ENCODE results near the gene ITPR2.

The ITPR2 gene

DNA sequence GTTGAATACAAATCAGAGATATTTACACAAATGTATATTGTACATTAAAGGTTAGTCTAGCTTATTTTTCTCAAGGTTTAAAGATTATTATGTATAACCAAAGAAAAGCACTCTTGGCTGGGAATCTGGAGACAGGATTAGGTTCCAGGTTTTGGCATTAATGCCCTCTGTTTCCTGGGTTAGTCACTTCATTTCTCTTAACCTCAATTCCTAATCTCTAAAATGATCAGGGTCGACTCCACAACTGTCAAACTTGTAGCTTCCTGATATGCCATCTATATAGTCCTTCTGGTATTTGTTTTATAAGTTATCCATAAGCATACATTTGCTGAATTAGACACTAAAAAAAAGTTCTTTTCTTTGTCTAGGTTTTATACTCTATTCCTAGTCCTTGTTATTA is 2.6 kb downstream of the ITPR2 start:
- TF ChIP-seq CTBP1 (IDR thresholded peaks at IDR 0.05; ENCODE audit: borderline replicate concordance) (no peak), BHLHE40 (IDR thresholded peaks at IDR 0.05; ENCODE audit: borderline replicate concordance) (no peak)
- CTCF ChIA-PET = no interaction called here
- no peak for DNase-seq (ENCODE audit: extremely low spot score)
- POLR2A ChIA-PET = no interaction called here

DNA sequence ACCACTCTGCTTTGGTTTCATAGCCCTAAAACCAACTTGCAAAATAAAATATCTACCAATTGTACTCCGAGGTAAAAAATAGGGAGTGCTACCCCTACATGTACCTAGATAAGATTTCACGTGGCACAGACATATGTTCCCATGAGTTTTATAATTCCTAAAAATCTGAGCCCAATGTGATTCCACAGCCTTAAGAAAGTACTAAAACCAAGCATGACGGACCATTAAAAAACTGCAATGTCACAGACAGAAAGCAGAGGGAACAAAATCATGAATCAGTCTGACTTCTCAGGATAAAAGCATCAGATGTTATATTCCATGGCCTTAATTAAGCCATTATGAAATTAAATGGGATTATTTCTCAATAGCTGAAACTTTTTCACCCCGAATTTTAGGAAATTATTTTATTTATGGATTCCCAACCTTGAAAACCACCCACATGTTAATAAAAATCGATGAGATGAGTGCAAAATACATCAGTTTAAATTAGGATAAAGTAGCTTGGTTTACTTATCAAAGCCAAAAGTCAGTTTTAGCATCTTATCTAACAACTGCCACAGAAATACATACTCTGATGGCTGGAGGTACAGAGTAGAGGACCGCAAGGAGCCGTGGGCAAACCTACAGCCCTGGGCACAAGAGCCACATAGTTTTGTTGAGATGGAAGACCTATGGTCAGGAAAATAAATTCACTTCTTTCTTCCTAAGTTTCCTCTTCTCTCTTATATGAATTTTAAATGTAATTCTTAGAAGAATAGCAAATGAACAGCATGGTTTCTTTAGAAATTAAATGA is 4.5 kb downstream of the ITPR2 start:
- CTCF ChIA-PET = no interaction called here
- DNase-seq (ENCODE audit: extremely low spot score) = no peak
- POLR2A ChIA-PET = no interaction called here
- TF ChIP-seq, protein P1, sequence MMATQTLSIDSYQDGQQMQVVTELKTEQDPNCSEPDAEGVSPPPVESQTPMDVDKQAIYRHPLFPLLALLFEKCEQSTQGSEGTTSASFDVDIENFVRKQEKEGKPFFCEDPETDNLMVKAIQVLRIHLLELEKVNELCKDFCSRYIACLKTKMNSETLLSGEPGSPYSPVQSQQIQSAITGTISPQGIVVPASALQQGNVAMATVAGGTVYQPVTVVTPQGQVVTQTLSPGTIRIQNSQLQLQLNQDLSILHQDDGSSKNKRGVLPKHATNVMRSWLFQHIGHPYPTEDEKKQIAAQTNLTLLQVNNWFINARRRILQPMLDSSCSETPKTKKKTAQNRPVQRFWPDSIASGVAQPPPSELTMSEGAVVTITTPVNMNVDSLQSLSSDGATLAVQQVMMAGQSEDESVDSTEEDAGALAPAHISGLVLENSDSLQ (IDR thresholded peaks at IDR 0.05) = no peak

DNA sequence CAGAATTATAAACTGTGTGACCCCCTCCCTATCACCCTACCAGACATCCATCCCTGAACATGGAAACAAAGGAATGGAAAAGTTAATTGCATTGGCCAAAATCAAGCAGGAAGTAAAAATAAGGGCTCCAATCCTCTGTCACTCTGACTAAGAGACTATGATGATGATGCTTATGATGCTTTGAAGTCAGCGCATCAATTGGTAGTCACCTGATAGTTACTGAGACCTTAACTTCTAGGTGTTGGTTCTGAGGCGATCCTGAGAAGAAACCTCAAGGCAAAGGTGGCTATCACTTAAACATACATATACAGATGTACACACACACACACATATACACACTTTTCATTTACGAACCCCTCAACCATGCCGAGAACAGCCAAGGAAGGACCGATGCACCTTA is 6.6 kb downstream of the ITPR2 start:
- ChIA-PET CTCF (no interaction called here), POLR2A (no interaction called here)
- TF ChIP-seq L3MBTL2 (conservative IDR thresholded peaks at IDR 0.05) (no peak), BHLHE40 (IDR thresholded peaks at IDR 0.05; ENCODE audit: borderline replicate concordance) (no peak), CTBP1 (IDR thresholded peaks at IDR 0.05; ENCODE audit: borderline replicate concordance) (no peak), FOXM1 (IDR thresholded peaks at IDR 0.05; ENCODE audit: borderline replicate concordance) (no peak), ELF4 (IDR thresholded peaks at IDR 0.05) (no peak), SUZ12 (IDR thresholded peaks at IDR 0.05) (no peak), LEF1 (IDR thresholded peaks at IDR 0.05; ENCODE audit: borderline replicate concordance) (no peak), FOXK2 (IDR thresholded peaks at IDR 0.05) (no peak), ARNT (IDR thresholded peaks at IDR 0.05) (no peak), ZNF384 (IDR thresholded peaks at IDR 0.05) (no peak), FOXA1 (IDR thresholded peaks at IDR 0.05) (no peak), TARDBP (IDR thresholded peaks at IDR 0.05) (no peak), HDGF (IDR thresholded peaks at IDR 0.05; ENCODE audit: borderline replicate concordance) (no peak), SP1 (IDR thresholded peaks at IDR 0.05) (no peak), NFRKB (IDR thresholded peaks at IDR 0.05) (no peak)
- TF ChIP-seq, protein P1 (IDR thresholded peaks at IDR 0.05) = no peak
- DNase-seq (ENCODE audit: extremely low spot score) = no peak

DNA sequence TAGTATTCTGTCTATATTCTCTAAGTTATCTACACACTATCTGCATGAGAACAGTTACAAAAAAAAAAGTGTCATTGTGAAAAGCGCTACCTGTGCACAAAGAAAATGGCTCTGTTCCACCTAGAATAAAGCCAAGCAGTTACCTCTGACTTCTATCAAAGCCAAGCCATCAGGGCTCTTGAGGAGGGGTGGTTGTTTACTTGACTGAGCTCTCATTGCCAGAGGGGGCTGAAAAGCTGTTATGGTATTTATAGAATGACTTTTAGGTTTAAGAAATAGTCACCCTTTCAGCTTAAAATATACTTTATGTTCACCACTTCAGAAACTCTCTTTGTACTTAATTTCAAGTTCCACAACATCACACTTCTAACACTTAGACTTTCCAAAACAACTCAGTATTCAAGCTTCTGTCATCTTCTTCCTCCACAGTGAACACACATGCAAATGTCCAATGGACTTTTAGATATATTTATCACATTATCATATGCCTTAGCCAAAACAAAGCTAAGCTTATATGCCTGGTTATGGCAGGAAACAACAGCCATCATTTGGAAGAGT is 7.5 kb downstream of the ITPR2 start:
- POLR2A ChIA-PET = no interaction called here
- DNase-seq (ENCODE audit: extremely low spot score) = no peak
- CTCF ChIA-PET = interaction anchor here (0.6 kb wide), 1 partner anchor 36 kb away, joined by 3 read pairs; no protein-coding TSS in a partner anchor
- TF ChIP-seq SP1 (IDR thresholded peaks at IDR 0.05) (no peak), L3MBTL2 (conservative IDR thresholded peaks at IDR 0.05) (no peak), HDGF (IDR thresholded peaks at IDR 0.05; ENCODE audit: borderline replicate concordance) (no peak), NFRKB (IDR thresholded peaks at IDR 0.05) (no peak), ELF4 (IDR thresholded peaks at IDR 0.05) (no peak), TARDBP (IDR thresholded peaks at IDR 0.05) (no peak), SUZ12 (IDR thresholded peaks at IDR 0.05) (no peak), LEF1 (IDR thresholded peaks at IDR 0.05; ENCODE audit: borderline replicate concordance) (no peak), FOXA1 (IDR thresholded peaks at IDR 0.05) (no peak), FOXK2 (IDR thresholded peaks at IDR 0.05) (no peak), ZNF384 (IDR thresholded peaks at IDR 0.05) (no peak), BHLHE40 (IDR thresholded peaks at IDR 0.05; ENCODE audit: borderline replicate concordance) (no peak), CTBP1 (IDR thresholded peaks at IDR 0.05; ENCODE audit: borderline replicate concordance) (no peak), ARNT (IDR thresholded peaks at IDR 0.05) (no peak), FOXM1 (IDR thresholded peaks at IDR 0.05; ENCODE audit: borderline replicate concordance) (no peak)
- TF ChIP-seq, protein P1 (IDR thresholded peaks at IDR 0.05) = no peak

DNA sequence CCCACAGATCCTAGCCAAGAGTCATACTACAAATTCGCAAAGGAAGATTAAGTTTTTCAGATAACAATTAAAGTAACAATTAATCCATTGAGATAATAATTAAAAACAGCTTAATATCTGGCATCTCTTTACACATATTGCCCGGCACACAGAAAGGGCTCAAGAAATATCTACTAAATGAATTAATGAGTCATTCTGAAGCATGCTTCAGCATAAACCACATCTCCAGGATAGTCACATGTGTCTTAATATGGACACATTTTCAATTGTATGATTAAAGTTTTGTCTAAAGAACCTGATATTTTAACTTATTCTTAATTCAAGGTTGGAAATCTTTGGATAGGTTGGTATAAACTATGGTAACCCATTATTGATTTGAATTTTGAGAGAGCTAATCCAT is 9.6 kb downstream of the ITPR2 start:
- no peak for DNase-seq (ENCODE audit: extremely low spot score)
- ChIA-PET CTCF (no interaction called here), POLR2A (no interaction called here)

DNA sequence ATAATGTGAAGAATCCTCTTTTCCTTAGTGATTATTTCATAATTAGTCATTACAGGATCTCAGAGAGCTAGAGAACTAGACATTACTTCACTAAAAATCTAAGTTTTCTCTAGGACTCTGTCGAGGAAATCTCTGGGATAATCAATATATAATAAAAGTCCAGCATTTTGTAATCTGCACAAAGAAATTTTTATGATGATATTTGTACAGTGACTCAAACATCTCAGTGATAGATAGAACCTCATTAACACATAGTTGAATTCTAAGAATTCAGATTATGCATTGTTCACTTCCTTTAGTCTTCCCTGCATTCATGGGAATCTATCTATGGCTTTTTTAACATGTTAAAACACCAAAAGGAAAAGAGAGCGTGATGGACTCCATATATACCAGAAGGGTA is 11.0 kb downstream of the ITPR2 start:
- TF ChIP-seq HDGF (IDR thresholded peaks at IDR 0.05; ENCODE audit: borderline replicate concordance) (no peak), LEF1 (IDR thresholded peaks at IDR 0.05; ENCODE audit: borderline replicate concordance) (no peak), ARNT (IDR thresholded peaks at IDR 0.05) (no peak), FOXM1 (IDR thresholded peaks at IDR 0.05; ENCODE audit: borderline replicate concordance) (no peak), ELF4 (IDR thresholded peaks at IDR 0.05) (no peak), TARDBP (IDR thresholded peaks at IDR 0.05) (no peak), ZNF384 (IDR thresholded peaks at IDR 0.05) (no peak), BHLHE40 (IDR thresholded peaks at IDR 0.05; ENCODE audit: borderline replicate concordance) (no peak), FOXA1 (IDR thresholded peaks at IDR 0.05) (no peak), NFRKB (IDR thresholded peaks at IDR 0.05) (no peak), CTBP1 (IDR thresholded peaks at IDR 0.05; ENCODE audit: borderline replicate concordance) (no peak), L3MBTL2 (conservative IDR thresholded peaks at IDR 0.05) (no peak), SP1 (IDR thresholded peaks at IDR 0.05) (no peak), FOXK2 (IDR thresholded peaks at IDR 0.05) (no peak), SUZ12 (IDR thresholded peaks at IDR 0.05) (no peak)
- TF ChIP-seq, protein P1 (IDR thresholded peaks at IDR 0.05) = no peak

More for the DNA sequence above, 9.6 kb downstream of the ITPR2 start:
- TF ChIP-seq FOXK2 (IDR thresholded peaks at IDR 0.05) (no peak), BHLHE40 (IDR thresholded peaks at IDR 0.05; ENCODE audit: borderline replicate concordance) (no peak), HDGF (IDR thresholded peaks at IDR 0.05; ENCODE audit: borderline replicate concordance) (no peak)

More for the DNA sequence above, 11.0 kb downstream of the ITPR2 start:
- POLR2A ChIA-PET = no interaction called here
- CTCF ChIA-PET = no interaction called here
- no peak for DNase-seq (ENCODE audit: extremely low spot score)
